Measurements from ENCODE around the gene KCNIP4. TPM values are rescaled to one million over a fixed set of nuclear protein-coding genes. Genes with fewer than 3 reads are reported as not detected.

Gene KCNIP4
- total and polyA plus RNA-seq, 2 donors (not counting 1 experiment from before 2014, with no cell fraction given), result not detected

DNA sequence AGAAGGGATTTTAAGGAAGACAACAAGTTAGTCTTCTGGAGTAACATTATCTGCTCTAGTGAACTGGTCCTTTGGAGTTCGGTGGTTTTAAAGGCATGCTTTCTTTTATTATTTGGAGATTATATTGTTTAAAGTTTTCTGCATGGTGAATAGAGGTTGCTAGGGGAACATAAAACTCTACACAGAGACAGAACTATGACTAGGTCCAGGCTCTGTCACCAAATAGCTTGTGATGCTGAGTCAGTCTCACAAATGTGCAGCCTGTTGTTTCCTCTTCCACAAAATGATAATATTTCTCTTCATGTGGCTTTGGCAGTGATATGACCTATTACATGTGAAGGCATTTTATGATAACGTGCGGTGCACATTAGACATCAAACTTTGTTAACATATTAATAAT lies 1115.7 kb downstream of the KCNIP4 start:
- Mint-ChIP-seq H3K4me3 (no peak overlapping the region), H3K27ac (no peak overlapping the region), H3K4me1 (no peaks in the 10 kb centered on the region), H3K27me3 (no peaks in the 10 kb centered on the region), H3K9me3 (ENCODE audit: insufficient read depth) (no peaks in the 10 kb centered on the region)
- Histone ChIP-seq H3K4me3 (ENCODE audit: control extremely low read depth in 1 of 5, extremely low read depth in 1 of 5, insufficient read depth in 1 of 5, low read depth in 2 of 5, low read length in 4 of 5) (no peak overlapping the region), H3K27me3 (replicated peaks in 1 of 4; ENCODE audit: control extremely low read depth in 1 of 4, control insufficient read depth in 3 of 4, insufficient read depth in 4 of 4, low read length in 3 of 4) (no peaks in the 10 kb centered on the region), H3K79me2 (ENCODE audit: control insufficient read depth, insufficient read depth, low read length) (no peaks in the 10 kb centered on the region), H3K9ac (ENCODE audit: low read length) (no peak overlapping the region), H2AFZ (ENCODE audit: insufficient read depth, low read depth, low read length, poor library complexity, severe bottlenecking) (no peak overlapping the region), H3K4me2 (replicated peaks; ENCODE audit: low read depth, low read length, poor library complexity, severe bottlenecking) (no peak overlapping the region), H3K36me3 (replicated peaks in 1 of 2; ENCODE audit: control extremely low read depth in 1 of 2, control insufficient read depth in 1 of 2, extremely low read depth in 1 of 2, insufficient read depth in 2 of 2, low read length in 1 of 2) (no peaks in the 10 kb centered on the region), H3K9me3 (ENCODE audit: control extremely low read depth in 1 of 3, control insufficient read depth in 2 of 3, insufficient read depth in 1 of 3, low read length in 2 of 3) (no peaks in the 10 kb centered on the region), H4K20me1 (ENCODE audit: control insufficient read depth, insufficient read depth, low read length, poor library complexity, severe bottlenecking) (no peaks in the 10 kb centered on the region), H3K27ac (ENCODE audit: low read length in 2 of 2) (no peak overlapping the region), H3K4me1 (ENCODE audit: control insufficient read depth in 2 of 2, insufficient read depth in 2 of 2, low read length in 2 of 2) (no peaks in the 10 kb centered on the region)
- ATAC-seq (ENCODE audit: low read depth) (no peak), DNase-seq (no peak)
- WGBS (ENCODE audit: insufficient coverage), result no CpG with 5 or more reads among the region's 3 CpGs
- no peak for TF ChIP-seq EZH2 (IDR thresholded peaks at IDR 0.05; ENCODE audit: borderline replicate concordance, insufficient read depth, low read depth, low read length, poor library complexity, severe bottlenecking)
- TF ChIP-seq, protein P1, sequence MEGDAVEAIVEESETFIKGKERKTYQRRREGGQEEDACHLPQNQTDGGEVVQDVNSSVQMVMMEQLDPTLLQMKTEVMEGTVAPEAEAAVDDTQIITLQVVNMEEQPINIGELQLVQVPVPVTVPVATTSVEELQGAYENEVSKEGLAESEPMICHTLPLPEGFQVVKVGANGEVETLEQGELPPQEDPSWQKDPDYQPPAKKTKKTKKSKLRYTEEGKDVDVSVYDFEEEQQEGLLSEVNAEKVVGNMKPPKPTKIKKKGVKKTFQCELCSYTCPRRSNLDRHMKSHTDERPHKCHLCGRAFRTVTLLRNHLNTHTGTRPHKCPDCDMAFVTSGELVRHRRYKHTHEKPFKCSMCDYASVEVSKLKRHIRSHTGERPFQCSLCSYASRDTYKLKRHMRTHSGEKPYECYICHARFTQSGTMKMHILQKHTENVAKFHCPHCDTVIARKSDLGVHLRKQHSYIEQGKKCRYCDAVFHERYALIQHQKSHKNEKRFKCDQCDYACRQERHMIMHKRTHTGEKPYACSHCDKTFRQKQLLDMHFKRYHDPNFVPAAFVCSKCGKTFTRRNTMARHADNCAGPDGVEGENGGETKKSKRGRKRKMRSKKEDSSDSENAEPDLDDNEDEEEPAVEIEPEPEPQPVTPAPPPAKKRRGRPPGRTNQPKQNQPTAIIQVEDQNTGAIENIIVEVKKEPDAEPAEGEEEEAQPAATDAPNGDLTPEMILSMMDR (IDR thresholded peaks at IDR 0.05), result no peak
- ChIA-PET CTCF (no interaction called here), POLR2A (no interaction called here)
- intact Hi-C loops (cut with micrococcal nuclease), result no loop called here

DNA sequence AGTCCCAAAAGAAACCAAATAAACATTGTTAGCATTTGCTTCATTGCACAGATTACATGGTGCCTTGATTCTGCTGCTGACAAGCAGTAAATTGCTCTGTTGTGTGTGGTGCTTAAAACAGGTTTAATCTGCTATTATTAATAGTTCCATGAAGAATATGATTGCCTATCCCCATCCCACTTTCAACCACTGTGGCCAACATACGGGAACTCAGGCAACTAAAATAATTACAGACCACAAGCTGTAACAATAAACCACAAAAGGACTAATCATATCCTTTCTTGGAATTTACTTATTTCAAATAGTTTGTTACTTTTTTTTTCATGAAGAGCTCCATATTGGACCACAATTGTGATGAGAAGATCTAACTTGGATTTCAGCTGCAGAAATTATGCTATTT lies 1116.8 kb downstream of the KCNIP4 start:
- no peak for ATAC-seq (ENCODE audit: low read depth)
- WGBS (ENCODE audit: insufficient coverage), result no CpG with 5 or more reads among the region's 1 CpG
- intact Hi-C loops (cut with micrococcal nuclease), result no loop called here

More for the DNA sequence above, 1116.8 kb downstream of the KCNIP4 start:
- no peak overlapping the region for H2AFZ ChIP-seq (ENCODE audit: insufficient read depth, low read depth, low read length, poor library complexity, severe bottlenecking)
- no peaks in the 10 kb centered on the region for H4K20me1 ChIP-seq (ENCODE audit: control insufficient read depth, insufficient read depth, low read length, poor library complexity, severe bottlenecking)
- POLR2A ChIA-PET, result no interaction called here
- no peaks in the 10 kb centered on the region for H3K9me3 Mint-ChIP-seq (ENCODE audit: insufficient read depth)
- H3K27ac ChIP-seq (ENCODE audit: low read length in 2 of 2), result no peak overlapping the region
- H3K9ac ChIP-seq (ENCODE audit: low read length), result no peak overlapping the region
- no peaks in the 10 kb centered on the region for H3K9me3 ChIP-seq (ENCODE audit: control extremely low read depth in 1 of 3, control insufficient read depth in 2 of 3, insufficient read depth in 1 of 3, low read length in 2 of 3)
- TF ChIP-seq EZH2 (IDR thresholded peaks at IDR 0.05; ENCODE audit: borderline replicate concordance, insufficient read depth, low read depth, low read length, poor library complexity, severe bottlenecking), result no peak
- TF ChIP-seq, protein P1 (IDR thresholded peaks at IDR 0.05), result no peak
- no peak overlapping the region for H3K4me3 ChIP-seq (ENCODE audit: control extremely low read depth in 1 of 5, extremely low read depth in 1 of 5, insufficient read depth in 1 of 5, low read depth in 2 of 5, low read length in 4 of 5)
- H3K27me3 ChIP-seq (replicated peaks in 1 of 4; ENCODE audit: control extremely low read depth in 1 of 4, control insufficient read depth in 3 of 4, insufficient read depth in 4 of 4, low read length in 3 of 4), result no peaks in the 10 kb centered on the region
- H3K27me3 Mint-ChIP-seq, result no peaks in the 10 kb centered on the region
- no peaks in the 10 kb centered on the region for H3K79me2 ChIP-seq (ENCODE audit: control insufficient read depth, insufficient read depth, low read length)
- CTCF ChIA-PET, result no interaction called here
- no peaks in the 10 kb centered on the region for H3K4me1 ChIP-seq (ENCODE audit: control insufficient read depth in 2 of 2, insufficient read depth in 2 of 2, low read length in 2 of 2)
- no peak for DNase-seq
- no peak overlapping the region for H3K4me3 Mint-ChIP-seq
- H3K4me1 Mint-ChIP-seq, result no peaks in the 10 kb centered on the region
- no peak overlapping the region for H3K4me2 ChIP-seq (replicated peaks; ENCODE audit: low read depth, low read length, poor library complexity, severe bottlenecking)
- no peak overlapping the region for H3K27ac Mint-ChIP-seq
- H3K36me3 ChIP-seq (replicated peaks in 1 of 2; ENCODE audit: control extremely low read depth in 1 of 2, control insufficient read depth in 1 of 2, extremely low read depth in 1 of 2, insufficient read depth in 2 of 2, low read length in 1 of 2), result no peaks in the 10 kb centered on the region
